GM19468 (cell line): ENCODE results near the gene ZDHHC7.
A peak's percentile ranks its signal among the peaks of the same experiment; 100 is the strongest.

Experiments
- ATAC-seq: cut with Tn5 transposase; IDR thresholded peaks from one replicate; pipeline ENCODE4 v1.9.1; 2021; ENCODE audit warnings: mild to moderate bottlenecking, moderate library complexity, moderate number of reproducible peaks; ENCODE audit not compliant: unreplicated experiment; ENCODE audit errors: extremely low read depth

Gene ZDHHC7

GRCh38 chr16:85025781-85026653 is 14.7 kb upstream of the ZDHHC7 start:
- no peak for ATAC-seq

GRCh38 chr16:85019659-85020245 is 8.4 kb upstream of the ZDHHC7 start:
- ATAC-seq = no peak

GRCh38 chr16:85018529-85019236 is 7.3 kb upstream of the ZDHHC7 start:
- ATAC-seq = no peak

GRCh38 chr16:85017633-85018032 is 6.3 kb upstream of the ZDHHC7 start:
- no peak for ATAC-seq

DNA sequence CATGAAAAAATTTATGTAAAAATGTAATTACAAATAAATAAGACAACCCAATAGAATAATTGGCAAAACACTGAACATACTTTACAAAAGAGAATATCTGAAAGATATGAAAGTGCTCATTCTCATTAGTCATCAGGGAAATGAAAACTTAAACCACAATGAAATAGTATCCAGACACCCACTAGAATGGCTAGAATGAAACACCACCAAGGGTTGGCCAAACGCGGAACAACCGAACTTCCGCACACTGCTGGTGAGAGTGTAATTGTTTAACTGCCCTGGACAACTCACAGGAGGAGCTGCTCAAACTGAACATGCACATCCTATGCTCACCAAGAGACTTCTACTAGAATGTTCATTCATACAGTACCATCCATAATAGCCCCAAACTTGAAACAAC is 5.8 kb upstream of the ZDHHC7 start:
- ATAC-seq = peak; percentile 52

- no peak for ATAC-seq
Measured at GRCh38 chr16:85015481-85016187, 4.3 kb upstream of the ZDHHC7 start.

DNA sequence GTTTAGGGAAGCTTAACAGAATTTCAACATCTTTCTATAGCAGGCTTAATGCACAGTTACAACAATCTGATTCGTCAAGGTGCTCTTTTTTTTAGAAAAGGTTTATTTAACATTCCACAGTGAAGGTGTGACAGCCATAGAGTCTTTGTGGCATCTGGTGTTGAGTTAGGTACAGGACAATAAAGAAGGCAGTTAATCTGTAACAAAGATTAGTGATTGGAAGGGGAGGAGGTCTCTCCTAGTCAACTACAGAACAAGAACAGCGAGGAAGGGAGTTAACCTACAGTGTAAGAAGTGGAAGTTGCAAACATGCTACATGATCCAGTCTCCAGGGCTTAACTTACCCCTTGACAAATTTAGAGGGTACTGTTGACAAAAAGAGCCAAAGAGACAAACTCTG is 3.0 kb upstream of the ZDHHC7 start:
- no peak for ATAC-seq

DNA sequence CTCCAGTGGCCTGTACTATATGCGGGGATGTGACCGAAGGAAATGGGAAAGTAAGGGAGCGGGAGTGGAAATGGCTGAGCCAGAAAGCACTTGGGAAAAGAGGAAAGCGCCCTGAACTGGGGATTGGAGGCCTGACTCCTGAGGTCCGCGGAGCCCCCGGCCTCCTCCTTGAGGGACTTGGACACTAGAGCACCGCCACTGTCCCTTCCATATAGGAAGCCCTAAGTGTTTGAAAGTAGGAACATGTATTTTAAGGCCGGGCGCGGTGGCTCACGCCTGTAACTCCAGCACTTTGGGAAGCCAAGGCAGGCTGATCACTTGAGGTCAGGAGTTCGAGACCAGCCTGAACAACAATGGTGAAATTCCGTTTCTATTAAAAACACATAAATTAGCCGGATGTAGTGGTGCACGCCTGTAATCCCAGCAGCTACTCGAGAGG is 530 bp upstream of the ZDHHC7 start:
- ATAC-seq = no peak

DNA sequence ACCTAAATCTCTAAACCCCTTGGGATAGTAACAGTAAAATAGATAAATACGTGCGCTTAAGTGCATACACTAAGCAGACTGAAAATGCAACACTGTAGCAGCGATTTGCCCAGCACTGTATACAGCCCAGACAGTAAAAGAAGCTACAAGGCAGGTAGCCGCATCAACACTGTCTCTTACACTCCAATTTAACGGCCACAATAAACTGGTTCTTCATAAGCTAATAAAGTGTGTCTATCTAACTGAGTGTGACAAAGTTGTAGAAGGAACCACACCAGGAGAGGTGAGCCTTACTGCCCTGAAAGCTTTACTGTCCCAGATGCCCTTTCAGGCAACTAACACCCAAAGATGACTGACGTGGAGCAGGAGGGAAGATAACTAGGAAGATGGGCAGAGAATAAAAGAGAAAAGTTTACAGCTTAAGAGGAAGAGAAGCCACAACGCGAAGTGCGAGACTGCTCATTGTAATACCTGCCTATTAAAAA is 847 bp downstream of the ZDHHC7 start:
- ATAC-seq = no peak

- ATAC-seq = no peak
Measured at GRCh38 chr16:85008271-85008670, 3.1 kb downstream of the ZDHHC7 start.

DNA sequence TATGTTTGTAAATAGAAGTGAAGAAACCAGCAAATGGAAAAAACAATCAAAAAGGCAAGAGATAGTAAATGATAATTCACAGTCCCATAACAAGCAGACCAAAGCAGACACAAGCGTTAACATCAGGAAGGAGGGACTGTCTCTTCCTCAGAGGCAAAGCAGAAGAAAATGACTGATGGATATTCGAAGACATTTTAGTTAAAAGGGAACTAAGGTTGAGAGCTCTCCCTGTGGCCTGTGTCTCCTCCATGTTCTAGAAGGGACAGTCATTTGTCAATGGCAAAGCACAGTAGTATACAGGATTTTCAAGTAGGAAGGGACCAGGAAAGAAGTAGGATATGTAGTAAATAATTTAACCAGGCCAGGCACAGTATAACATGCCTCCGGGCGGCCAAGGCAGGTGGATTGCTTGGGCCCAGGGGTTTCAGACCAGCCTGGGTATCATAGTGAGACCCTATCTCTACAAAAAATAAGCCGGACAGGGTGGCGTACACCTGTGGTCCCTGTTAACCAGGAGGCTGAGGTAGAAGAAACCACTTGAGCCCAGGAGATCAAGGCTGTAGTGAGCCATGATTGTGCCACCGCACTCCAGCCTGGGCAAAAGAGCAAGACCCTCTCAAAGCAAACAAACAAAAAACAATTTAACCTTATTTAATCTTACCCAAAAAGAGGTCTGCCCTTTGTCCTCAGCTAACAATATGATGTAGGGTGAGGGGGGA is 3.7 kb downstream of the ZDHHC7 start:
- ATAC-seq = no peak

DNA sequence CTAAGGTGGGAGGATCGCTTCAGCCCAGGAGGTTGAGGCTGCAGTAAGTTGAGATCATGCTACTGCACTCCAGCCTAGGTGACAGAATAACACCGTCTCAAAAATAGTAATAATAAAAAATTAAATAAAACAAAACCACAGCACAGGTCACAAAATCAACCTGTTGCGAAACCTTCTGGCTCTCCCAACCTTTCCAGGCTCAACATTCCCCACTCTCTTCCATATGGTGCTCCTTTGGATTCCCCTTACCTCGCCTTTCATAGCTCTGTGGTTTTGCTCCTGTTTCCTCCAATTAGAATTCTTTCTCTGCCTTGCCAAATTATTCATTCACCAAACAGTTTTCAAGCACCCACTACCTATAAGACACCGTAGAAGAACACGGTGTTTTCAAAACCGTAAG is 4.7 kb downstream of the ZDHHC7 start:
- ATAC-seq = no peak

DNA sequence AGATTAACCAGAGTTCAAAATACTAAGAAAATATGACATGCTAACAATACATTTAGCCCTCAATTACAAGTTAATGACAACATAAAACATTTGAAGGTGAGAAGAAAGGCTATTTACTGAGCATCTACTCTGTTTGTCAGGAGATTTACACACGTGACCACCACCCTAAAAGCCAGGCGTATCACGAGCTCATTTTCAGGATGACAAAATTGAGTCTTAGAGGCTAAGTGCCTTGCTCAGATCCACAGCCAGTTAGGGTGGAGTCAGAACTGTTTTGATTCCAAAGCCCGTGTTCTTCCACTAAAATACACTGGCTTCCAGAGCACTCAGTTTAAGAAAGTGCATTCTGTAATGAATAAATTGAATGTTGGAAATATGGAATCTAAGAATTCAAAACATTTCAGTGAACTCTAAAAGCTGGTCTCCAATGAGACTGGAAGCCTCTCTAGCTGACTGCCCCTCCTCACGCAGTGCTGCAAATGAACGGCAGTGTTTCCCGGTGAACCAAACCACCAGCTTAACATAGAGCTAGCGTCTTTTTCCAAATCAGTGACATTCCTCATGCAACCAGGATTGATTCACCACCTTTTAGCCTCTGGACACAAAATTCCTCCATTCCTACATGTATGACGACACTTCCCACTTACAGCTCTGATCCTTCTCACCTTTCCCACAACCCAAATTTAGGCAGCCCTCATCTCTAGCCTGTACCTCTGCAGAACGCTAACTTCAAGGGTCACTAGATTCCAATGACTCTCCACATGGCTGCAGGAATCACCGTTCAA is 5.9 kb downstream of the ZDHHC7 start:
- no peak for ATAC-seq

DNA sequence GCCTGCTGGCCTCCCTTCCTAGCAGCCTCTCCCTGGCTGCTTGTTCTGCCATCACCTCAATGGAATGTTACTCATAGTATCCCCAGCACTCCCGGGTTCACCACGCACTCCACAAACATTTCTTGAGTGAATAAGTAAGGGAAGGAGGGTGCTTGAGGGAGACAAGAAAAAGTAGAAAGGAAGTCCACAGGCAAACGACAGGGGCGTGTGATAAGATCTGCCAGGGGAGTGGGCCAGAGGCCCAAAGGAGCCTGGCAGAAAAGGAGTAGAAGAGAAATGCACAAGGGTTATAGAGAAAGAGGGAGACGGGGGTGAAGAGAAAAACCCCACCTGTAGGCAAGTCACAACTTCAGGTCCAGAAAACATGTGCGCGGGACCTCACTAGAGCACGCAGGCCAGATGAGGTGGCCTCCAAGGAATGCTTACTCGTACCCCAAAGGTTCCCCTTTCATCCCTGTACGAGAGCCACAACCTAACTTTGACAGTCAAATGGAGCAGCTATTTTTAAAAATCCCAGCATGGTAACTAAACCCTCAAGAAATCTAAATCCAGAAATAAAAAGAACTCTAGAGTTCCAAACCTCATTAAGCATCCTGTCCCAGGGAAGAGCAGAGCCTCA is 6.6 kb downstream of the ZDHHC7 start:
- ATAC-seq = no peak

GRCh38 chr16:85003725-85004586 is 7.4 kb downstream of the ZDHHC7 start:
- no peak for ATAC-seq

- no peak for ATAC-seq
Measured at GRCh38 chr16:85003076-85003475, 8.3 kb downstream of the ZDHHC7 start.

- no peak for ATAC-seq
Measured at GRCh38 chr16:85002608-85003007, 8.7 kb downstream of the ZDHHC7 start.

GRCh38 chr16:85002099-85002541 is 9.2 kb downstream of the ZDHHC7 start:
- ATAC-seq = no peak
